Bronchial epithelial cell (primary cell): ENCODE data around the gene RIMS4. TPM values are rescaled to one million over a fixed set of nuclear protein-coding genes. Genes with fewer than 3 reads are reported as not detected.

Experiments used
- DNase-seq: peaks from one replicate; pipeline ENCODE4 v3.0.0-alpha.2; 2010; ENCODE audit warnings: low read depth
- FAIRE-seq: peaks from 2 replicates; lab custom pipeline; 2011; peaks lifted over from hg19 to GRCh38; lab: Jason Lieb, UNC
- H3K27me3 ChIP-seq: 2 replicates; pipeline ENCODE4 v1.5.1; 2011; ENCODE audit warnings: low read length; ENCODE audit not compliant: control insufficient read depth, insufficient read depth
- H3K36me3 ChIP-seq: 2 replicates; pipeline ENCODE4 v1.5.1; 2011; ENCODE audit warnings: low read length; ENCODE audit not compliant: control insufficient read depth, insufficient read depth
- H3K4me3 ChIP-seq: 2 replicates; pipeline ENCODE4 v1.5.1; 2011; ENCODE audit warnings: mild to moderate bottlenecking, low read depth, low read length, control low read depth
- total RNA-seq: library from RNA; depleted of rRNA; stranded (reverse); fragments of >200 nt; gene quantifications from 2 replicates; pipeline ENCODE4 v1.2.1, GENCODE V29; 2014
- TF ChIP-seq, protein P1 (sequence below): IDR thresholded peaks from 2 replicates; pipeline ENCODE4 v1.5.1; 2011; ENCODE audit warnings: mild to moderate bottlenecking, moderate library complexity, low read length, control low read depth, inconsistent platforms; ENCODE audit not compliant: insufficient read depth, severe bottlenecking

RIMS4 gene
- total RNA-seq, 1 donor from 2014 or later, result not detected

DNA sequence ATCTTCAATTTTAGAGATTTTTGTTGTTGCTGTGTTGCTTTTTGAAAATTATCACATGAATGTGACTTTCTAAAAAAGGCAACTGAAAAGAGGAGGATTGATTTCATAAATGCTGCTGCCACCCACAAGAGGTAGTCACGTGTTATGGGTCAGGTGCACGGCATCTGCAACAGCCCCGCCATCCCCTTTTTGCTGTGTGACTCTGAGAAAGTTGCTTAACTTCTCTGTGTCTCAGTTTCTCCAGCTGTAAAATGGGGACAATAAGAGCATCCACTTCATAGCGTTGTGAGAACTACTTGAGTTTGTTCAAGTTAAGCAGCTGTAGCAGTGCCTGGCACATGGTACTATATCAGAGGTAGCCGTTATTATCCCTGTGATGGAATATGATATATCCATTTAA, 84.5 kb downstream of the RIMS4 start:
- H3K36me3 ChIP-seq, result no peaks in the 10 kb centered on the region
- no peaks in the 10 kb centered on the region for H3K27me3 ChIP-seq
- TF ChIP-seq, protein P1, sequence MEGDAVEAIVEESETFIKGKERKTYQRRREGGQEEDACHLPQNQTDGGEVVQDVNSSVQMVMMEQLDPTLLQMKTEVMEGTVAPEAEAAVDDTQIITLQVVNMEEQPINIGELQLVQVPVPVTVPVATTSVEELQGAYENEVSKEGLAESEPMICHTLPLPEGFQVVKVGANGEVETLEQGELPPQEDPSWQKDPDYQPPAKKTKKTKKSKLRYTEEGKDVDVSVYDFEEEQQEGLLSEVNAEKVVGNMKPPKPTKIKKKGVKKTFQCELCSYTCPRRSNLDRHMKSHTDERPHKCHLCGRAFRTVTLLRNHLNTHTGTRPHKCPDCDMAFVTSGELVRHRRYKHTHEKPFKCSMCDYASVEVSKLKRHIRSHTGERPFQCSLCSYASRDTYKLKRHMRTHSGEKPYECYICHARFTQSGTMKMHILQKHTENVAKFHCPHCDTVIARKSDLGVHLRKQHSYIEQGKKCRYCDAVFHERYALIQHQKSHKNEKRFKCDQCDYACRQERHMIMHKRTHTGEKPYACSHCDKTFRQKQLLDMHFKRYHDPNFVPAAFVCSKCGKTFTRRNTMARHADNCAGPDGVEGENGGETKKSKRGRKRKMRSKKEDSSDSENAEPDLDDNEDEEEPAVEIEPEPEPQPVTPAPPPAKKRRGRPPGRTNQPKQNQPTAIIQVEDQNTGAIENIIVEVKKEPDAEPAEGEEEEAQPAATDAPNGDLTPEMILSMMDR, result no peak
- FAIRE-seq (no peak), DNase-seq (no peak)
- no peak overlapping the region for H3K4me3 ChIP-seq

DNA sequence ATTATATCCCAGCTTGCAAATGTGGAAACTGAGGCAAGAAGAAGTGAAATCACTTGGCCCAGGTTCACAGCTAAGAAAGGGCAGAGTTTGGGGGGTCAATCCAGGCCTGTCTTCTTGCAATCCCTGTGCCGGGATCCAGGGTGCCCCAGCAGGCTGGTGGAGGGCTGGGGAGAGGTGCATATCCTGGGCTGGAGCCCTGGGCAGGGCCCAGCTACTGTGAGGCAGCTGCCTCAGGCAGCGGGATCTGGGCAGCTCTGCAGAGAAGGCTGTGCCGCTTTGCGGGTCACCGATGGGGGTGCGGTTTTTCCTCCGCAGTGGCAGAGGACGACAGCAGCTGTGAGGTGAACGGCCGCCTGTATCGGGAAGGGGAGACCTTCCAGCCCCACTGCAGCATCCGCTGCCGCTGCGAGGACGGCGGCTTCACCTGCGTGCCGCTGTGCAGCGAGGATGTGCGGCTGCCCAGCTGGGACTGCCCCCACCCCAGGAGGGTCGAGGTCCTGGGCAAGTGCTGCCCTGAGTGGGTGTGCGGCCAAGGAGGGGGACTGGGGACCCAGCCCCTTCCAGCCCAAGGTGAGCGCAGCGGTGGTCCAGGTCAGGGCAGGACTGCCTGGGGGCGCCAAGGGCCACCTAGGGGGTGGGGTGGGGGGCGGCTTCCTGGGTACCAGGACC, 85.8 kb downstream of the RIMS4 start:
- TF ChIP-seq, protein P1, result no peak
- DNase-seq (no peak), FAIRE-seq (no peak)
- Histone ChIP-seq H3K27me3 (no peaks in the 10 kb centered on the region), H3K4me3 (no peak overlapping the region), H3K36me3 (no peaks in the 10 kb centered on the region)

DNA sequence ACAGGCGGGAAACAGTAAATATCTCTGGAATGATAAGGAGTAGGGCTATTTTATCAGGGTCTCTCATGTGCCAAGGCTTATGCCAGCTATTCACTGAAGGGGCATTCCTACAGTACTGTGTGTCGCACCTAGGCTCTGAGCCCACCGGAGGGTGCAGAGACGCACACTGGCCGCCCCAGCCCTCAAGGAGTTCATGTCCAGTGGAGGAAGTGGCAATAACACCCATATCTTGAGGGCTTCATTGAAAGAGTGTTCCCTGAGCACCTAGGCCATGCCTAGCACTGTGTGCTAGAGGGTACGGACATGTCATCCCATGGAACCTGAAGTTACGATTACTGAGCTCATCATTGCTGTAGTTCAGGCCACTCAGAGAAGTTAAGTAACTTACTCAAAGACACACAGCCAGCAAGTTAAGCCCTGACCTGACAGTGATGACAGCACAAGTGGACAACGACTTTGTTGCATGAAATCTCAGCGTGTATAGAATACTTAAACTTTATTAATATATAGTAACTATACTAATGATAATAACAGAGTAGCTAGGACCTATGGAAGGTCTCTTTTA, 86.5 kb downstream of the RIMS4 start:
- no peaks in the 10 kb centered on the region for H3K36me3 ChIP-seq
- no peaks in the 10 kb centered on the region for H3K27me3 ChIP-seq
- TF ChIP-seq, protein P1, result no peak
- H3K4me3 ChIP-seq, result no peak overlapping the region
- DNase-seq (no peak), FAIRE-seq (no peak)

DNA sequence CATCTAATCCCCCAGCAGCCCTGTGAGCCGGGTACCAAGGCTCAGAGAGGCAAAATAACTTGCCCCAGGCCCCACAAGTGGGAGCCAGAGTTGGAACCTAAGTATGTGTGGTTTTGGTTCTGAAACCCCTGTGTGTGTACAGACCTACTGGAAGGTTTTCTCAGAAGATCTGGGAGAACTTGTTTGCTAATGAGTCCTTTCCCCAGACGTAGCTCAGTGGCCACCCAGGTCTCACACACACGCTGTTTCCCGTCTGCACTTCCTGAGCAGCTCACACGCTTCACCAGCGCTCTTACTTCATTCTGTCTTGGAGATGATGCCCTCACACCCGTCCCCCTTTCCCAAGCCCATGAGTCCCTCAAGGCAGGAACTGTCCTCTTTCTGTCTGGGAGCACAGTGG, 87.0 kb downstream of the RIMS4 start:
- FAIRE-seq (no peak), DNase-seq (no peak)
- Histone ChIP-seq H3K4me3 (no peak overlapping the region), H3K27me3 (no peaks in the 10 kb centered on the region), H3K36me3 (no peaks in the 10 kb centered on the region)
- TF ChIP-seq, protein P1, result no peak

DNA sequence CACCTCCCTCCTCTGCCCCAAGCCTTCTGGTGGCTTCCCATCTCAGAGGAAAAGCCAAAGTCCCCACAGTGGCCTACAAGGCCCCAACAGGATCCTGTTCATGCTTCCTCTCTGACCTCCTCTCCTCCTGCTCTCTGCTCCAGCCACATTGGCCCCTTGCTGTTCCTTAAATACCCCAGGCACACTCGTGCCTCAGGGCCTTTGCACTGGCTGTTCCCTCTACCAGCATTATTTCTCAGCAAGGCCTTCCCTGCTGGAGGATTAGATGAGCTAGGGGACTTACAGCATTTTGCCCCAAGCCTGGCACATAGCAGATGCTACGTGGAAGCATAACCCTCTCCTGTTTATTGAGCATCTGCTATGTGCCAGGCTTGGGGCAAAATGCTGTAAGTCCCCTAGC, 87.4 kb downstream of the RIMS4 start:
- TF ChIP-seq, protein P1, result no peak
- Histone ChIP-seq H3K4me3 (no peak overlapping the region), H3K27me3 (no peaks in the 10 kb centered on the region), H3K36me3 (no peaks in the 10 kb centered on the region)
- DNase-seq, result no peak
- no peak for FAIRE-seq

DNA sequence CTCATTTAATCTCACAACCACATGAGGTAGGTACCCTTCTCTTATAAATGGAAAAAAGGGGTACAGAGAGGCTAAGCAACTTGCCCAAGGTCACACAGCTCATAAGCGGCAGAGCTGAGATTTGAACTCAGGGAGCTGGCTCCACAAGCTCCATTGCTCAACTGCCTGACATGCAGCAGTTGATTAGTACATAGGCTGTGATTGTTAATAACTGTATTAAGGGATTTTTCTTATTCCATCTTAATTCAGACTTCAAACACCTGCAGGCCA, 88.6 kb downstream of the RIMS4 start:
- H3K36me3 ChIP-seq, result no peaks in the 10 kb centered on the region
- no peak overlapping the region for H3K4me3 ChIP-seq
- FAIRE-seq (no peak), DNase-seq (no peak)
- H3K27me3 ChIP-seq, result no peaks in the 10 kb centered on the region
- TF ChIP-seq, protein P1, result no peak
